HepG2 (cell line): ENCODE data around the gene ATP9A. TPM values are rescaled to one million over a fixed set of nuclear protein-coding genes. Genes with fewer than 3 reads are reported as not detected.
A peak's percentile ranks its signal among the peaks of the same experiment; 100 is the strongest.

Experiments
- ATAC-seq: fragments of 200-7000 bp; cut with Tn5 transposase; 3 replicates; pipeline ENCODE4 v1.9.1; 2020; ENCODE audit warnings: mild to moderate bottlenecking, moderate library complexity
- BruUV-seq: library from RNA; stranded (reverse); fragments of 400-500 nt; replicated peaks from 2 replicates; lab custom pipeline; 2021; lab: Mats Ljungman, UMichigan
- CTCF ChIA-PET: fragments of 300-600 bp; formaldehyde crosslinking; extraction: SDS; loops from one replicate; lab custom pipeline; 2021; ENCODE audit warnings: low total read pairs, inconsistent platforms, low intra/inter-chr PET ratio; lab: Yijun Ruan, JAX
- POLR2A ChIA-PET: fragments of 350-600 bp; sonication (Branson Sonifier 250); formaldehyde crosslinking; loops from one replicate; lab custom pipeline; 2020; ENCODE audit warnings: antibody characterized with exemption, inconsistent platforms; lab: Yijun Ruan, JAX
- DNase-seq: peaks from one replicate; pipeline ENCODE4 v3.0.0-alpha.2; 2015; ENCODE audit warnings: low spot score
- FAIRE-seq: peaks from 3 replicates; lab custom pipeline; 2011; peaks lifted over from hg19 to GRCh38; lab: Jason Lieb, UNC
- H2AFZ ChIP-seq: one replicate; pipeline ENCODE4 v1.6.1; 2011; ENCODE audit warnings: low read length, inconsistent platforms
- H3K27ac ChIP-seq: fragments of 300-600 bp; 3 replicates; pipeline ENCODE4 v1.8.0; 2011; ENCODE audit warnings: mixed run types, mild to moderate bottlenecking, mixed read lengths, low read length, inconsistent platforms; ENCODE audit not compliant: insufficient read depth; ENCODE audit errors: extremely low read length
- H3K27me3 ChIP-seq, 2 experiments: fragments of 200-600 bp in 1 of 2; 2 replicates in 1 of 2; 3 replicates in 1 of 2; pipeline versions ENCODE4 v1.6.0 to v1.8.0; 2011; ENCODE audit warnings: low read length in 2 of 2, mild to moderate bottlenecking in 2 of 2, moderate library complexity in 2 of 2, inconsistent platforms in 1 of 2; ENCODE audit not compliant: insufficient read depth in 2 of 2, control insufficient read depth in 1 of 2
- H3K36me3 ChIP-seq, 2 experiments: fragments of 200-600 bp in 1 of 2; replicated peaks in 1 of 2; 2 replicates in 1 of 2; 3 replicates in 1 of 2; pipeline versions ENCODE4 v1.5.1 to v1.8.0; 2011; ENCODE audit warnings: low read length in 2 of 2, inconsistent platforms in 1 of 2; ENCODE audit not compliant: insufficient read depth in 2 of 2, control insufficient read depth in 1 of 2
- H3K4me1 ChIP-seq: 2 replicates; pipeline ENCODE4 v1.5.1; 2012; ENCODE audit warnings: low read length, inconsistent platforms; ENCODE audit not compliant: insufficient read depth
- H3K4me2 ChIP-seq: 2 replicates; pipeline ENCODE4 v1.6.0; 2011; ENCODE audit warnings: low read depth, low read length, inconsistent platforms
- H3K4me3 ChIP-seq, 3 experiments: fragments of 200-600 bp in 1 of 3; sonication (generic), shearing (Covaris generic) in 1 of 3; replicated peaks in 1 of 3; 2 replicates each; pipeline ENCODE4 v1.5.1; 2011 to 2016; ENCODE audit warnings: low read length in 3 of 3, inconsistent platforms in 2 of 3, low read depth in 2 of 3, mild to moderate bottlenecking in 2 of 3, control low read depth in 1 of 3, mixed read lengths in 1 of 3; ENCODE audit not compliant: insufficient read depth in 1 of 3
- H3K79me2 ChIP-seq: one replicate; pipeline ENCODE4 v1.6.1; 2011; ENCODE audit warnings: low read length, inconsistent platforms; ENCODE audit not compliant: insufficient read depth
- H3K9ac ChIP-seq: 2 replicates; pipeline ENCODE4 v1.6.0; 2011; ENCODE audit warnings: mild to moderate bottlenecking, low read depth, low read length, inconsistent platforms; ENCODE audit not compliant: insufficient read depth
- H3K9me3 ChIP-seq: 2 replicates; pipeline ENCODE4 v1.5.1; 2012; ENCODE audit warnings: mild to moderate bottlenecking, low read length
- H4K20me1 ChIP-seq: 2 replicates; pipeline ENCODE4 v1.6.0; 2011; ENCODE audit warnings: inconsistent platforms, mild to moderate bottlenecking, low read length, moderate library complexity; ENCODE audit not compliant: insufficient read depth
- FOSL2 ChIP-seq: sonication (generic); formaldehyde crosslinking; IDR thresholded peaks from 2 replicates; pipeline ENCODE4 v1.4.0; 2020; ENCODE audit warnings: missing genetic modification reagents
- PHF8 ChIP-seq: sonication (generic); formaldehyde crosslinking; IDR thresholded peaks from 2 replicates; pipeline ENCODE4 v1.5.0; 2020; ENCODE audit warnings: missing genetic modification reagents
- THAP11 ChIP-seq: IDR thresholded peaks from 2 replicates; pipeline ENCODE4 v1.6.1; 2016; ENCODE audit warnings: missing biosample characterization, missing genetic modification reagents
- ZBTB38 ChIP-seq: sonication (generic); formaldehyde crosslinking; IDR thresholded peaks from 2 replicates; pipeline ENCODE4 v1.5.1; 2020; ENCODE audit warnings: mild to moderate bottlenecking, missing genetic modification reagents
- ZNF362 ChIP-seq: sonication (generic); formaldehyde crosslinking; IDR thresholded peaks from 2 replicates; pipeline ENCODE4 v1.4.0; 2020; ENCODE audit warnings: missing genetic modification reagents, mild to moderate bottlenecking, borderline replicate concordance
- ZNF749 ChIP-seq: sonication (generic); formaldehyde crosslinking; IDR thresholded peaks from 2 replicates; pipeline ENCODE4 v1.8.0; 2022; ENCODE audit warnings: mild to moderate bottlenecking, missing genetic modification reagents, moderate library complexity, borderline replicate concordance
- WGBS: methylation state at CpG from one replicate; pipeline ENCODE4 v1.1.6; 2017; ENCODE audit warnings: low lambda C conversion rate; 5-methylcytosine and 5-hydroxymethylcytosine counted together
- in situ Hi-C: cut with HindIII; loops from 2 replicates; pipeline ENCODE4 v1.10.0; 2017; ENCODE audit warnings: low pct_unique_long_range_greater_than_20kb; ENCODE audit not compliant: extremely low pct_ligation_motif_present
- intact Hi-C: fragments of 100-400 bp; cut with micrococcal nuclease; formaldehyde crosslinking; loops from one replicate; pipeline ENCODE4 v1.10.0; 2022; ENCODE audit not compliant: unreplicated experiment
- polyA plus RNA-seq, 8 experiments: library from polyadenylated mRNA; depleted of rRNA in 3 of 8; stranded (reverse) in 7 of 8; unstranded in 1 of 8; fragments of >200 nt; fragmentation: Illumina TruSeq in 4 of 8; extraction: Trizol in 4 of 8; gene quantifications; 2 replicates each; pipeline versions ENCODE4 v1.2.1 to v1.2.3, GENCODE V29; 2011 to 2016; ENCODE audit warnings: low read depth in 4 of 8, missing spikeins in 1 of 8, mixed read lengths in 1 of 8; ENCODE audit not compliant: insufficient read depth in 1 of 8
- total RNA-seq, 5 experiments: library from RNA; depleted of rRNA; stranded (reverse); fragments of >200 nt; fragmentation: Illumina TruSeq; extraction: Trizol; gene quantifications; 2 replicates each; pipeline ENCODE4 v1.2.3, GENCODE V29; 2016; ENCODE audit warnings: low read depth in 1 of 5

The ATP9A gene
- total and polyA plus RNA-seq, 2 of the 13 experiments (the other 11 are each of a cell fraction or from before 2014, with no cell fraction given), result 11.8 to 18.5 TPM

- no peak for ATAC-seq
- H3K4me2 ChIP-seq, result no peak overlapping the region
- no peaks in the 10 kb centered on the region for H3K79me2 ChIP-seq
- H4K20me1 ChIP-seq, result no peaks in the 10 kb centered on the region
- no peak overlapping the region for H3K4me3 ChIP-seq
- CTCF ChIA-PET, result no interaction called here
- H3K4me1 ChIP-seq, result peaks cover 33% of the 10 kb centered on the region
- no peaks in the 10 kb centered on the region for H3K9me3 ChIP-seq
- H3K9ac ChIP-seq, result no peak overlapping the region
- no TSS peak for BruUV-seq
- TF ChIP-seq PHF8 (CRISPR knock-in tag), result no peak
- peak; percentile 31; the same call in 1 of the 2 replicates for TF ChIP-seq FOSL2 (CRISPR knock-in tag)
- no peak for TF ChIP-seq ZNF749
- TF ChIP-seq ZBTB38 (CRISPR knock-in tag), result 0 out of 2 replicates have a peak, but pooled peaks have one; percentile 37
- TF ChIP-seq, all 625 proteins: peak for 2
- no peak overlapping the region for H2AFZ ChIP-seq
- in situ Hi-C loops (no loop called here), intact Hi-C loops (no loop called here)
- H3K27me3 ChIP-seq, result no peaks in the 10 kb centered on the region
- POLR2A ChIA-PET, result no interaction called here
- 94% methylated on average over 5 of the region's 5 CpGs for WGBS
- DNase-seq (no peak), FAIRE-seq (no peak)
- no peak overlapping the region for H3K27ac ChIP-seq
- H3K36me3 ChIP-seq, result peaks cover 19 to 27% of the 10 kb centered on the region in 2 experiments
Observed at GRCh38 chr20:51666126-51666525, 102.1 kb downstream of the ATP9A start.

GRCh38 chr20:51665543-51666118 is 102.6 kb downstream of the ATP9A start:
- POLR2A ChIA-PET, result no interaction called here
- peaks cover 38% of the 10 kb centered on the region for H3K4me1 ChIP-seq
- BruUV-seq, result no TSS peak
- no peaks in the 10 kb centered on the region for H3K27me3 ChIP-seq
- no peak overlapping the region for H3K9ac ChIP-seq
- no peaks in the 10 kb centered on the region for H4K20me1 ChIP-seq
- 86% methylated on average over 8 of the region's 8 CpGs for WGBS
- H3K79me2 ChIP-seq, result no peaks in the 10 kb centered on the region
- H3K4me3 ChIP-seq, result no peak overlapping the region
- intact Hi-C loops, result no loop called here
- no peak overlapping the region for H2AFZ ChIP-seq
- no peak for FAIRE-seq
- H3K9me3 ChIP-seq, result no peaks in the 10 kb centered on the region
- no peak overlapping the region for H3K27ac ChIP-seq
- in situ Hi-C loops, result no loop called here
- H3K36me3 ChIP-seq, result peaks cover 16 to 22% of the 10 kb centered on the region in 2 experiments
- DNase-seq, result no peak
- CTCF ChIA-PET, result no interaction called here
- no peak for ATAC-seq
- no peak overlapping the region for H3K4me2 ChIP-seq
- TF ChIP-seq THAP11 (no peak), ZNF362 (CRISPR knock-in tag) (0 out of 2 replicates have a peak, but pooled peaks have one; percentile 50)
